ENCODE data around the gene ERCC6L.
A peak's percentile ranks its signal among the peaks of the same experiment; 100 is the strongest.

ERCC6L gene

DNA sequence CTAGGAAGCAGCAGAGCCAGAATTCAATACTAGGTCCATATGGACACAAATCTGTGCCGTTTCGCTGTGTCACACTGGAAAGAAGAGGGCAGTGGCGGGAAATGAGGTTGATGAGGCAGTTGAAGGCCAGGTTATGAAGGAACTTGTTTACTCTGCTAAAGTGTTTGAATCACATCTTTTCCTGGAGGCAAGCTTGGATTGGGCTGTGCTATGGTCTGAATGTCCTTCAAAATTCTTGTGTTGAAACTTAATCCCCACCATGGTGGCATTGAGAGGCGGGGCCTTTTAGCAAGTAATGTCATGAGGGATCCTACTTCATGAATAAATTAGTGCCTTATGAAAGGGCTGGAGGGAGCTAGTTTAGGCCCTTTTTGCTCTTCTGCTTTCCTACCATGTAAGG is 2.1 kb upstream of the ERCC6L start:
- H3K36me3 ChIP-seq (ENCODE audit: control insufficient read depth, low read length) = peaks cover 6% of the 10 kb centered on the region
- H3K4me3 ChIP-seq (ENCODE audit: low read length) = no peak overlapping the region
- peaks cover 8% of the 10 kb centered on the region for H3K4me1 ChIP-seq (ENCODE audit: control insufficient read depth, low read length)
- no peaks in the 10 kb centered on the region for H3K9me3 ChIP-seq (ENCODE audit: control insufficient read depth, insufficient read depth, low read length)
- H3K27me3 ChIP-seq (ENCODE audit: control insufficient read depth, low read length) = no peaks in the 10 kb centered on the region
- no peaks in the 10 kb centered on the region for H4K20me1 ChIP-seq (ENCODE audit: control insufficient read depth, insufficient read depth, low read depth, low read length)
- H3K4me2 ChIP-seq (ENCODE audit: low read length) = no peak overlapping the region
- no peaks in the 10 kb centered on the region for H3K9me2 ChIP-seq (replicated peaks; ENCODE audit: control insufficient read depth, low read length)
- no peak overlapping the region for H3K27ac ChIP-seq (ENCODE audit: low read depth, low read length)
- TF ChIP-seq, protein P1, sequence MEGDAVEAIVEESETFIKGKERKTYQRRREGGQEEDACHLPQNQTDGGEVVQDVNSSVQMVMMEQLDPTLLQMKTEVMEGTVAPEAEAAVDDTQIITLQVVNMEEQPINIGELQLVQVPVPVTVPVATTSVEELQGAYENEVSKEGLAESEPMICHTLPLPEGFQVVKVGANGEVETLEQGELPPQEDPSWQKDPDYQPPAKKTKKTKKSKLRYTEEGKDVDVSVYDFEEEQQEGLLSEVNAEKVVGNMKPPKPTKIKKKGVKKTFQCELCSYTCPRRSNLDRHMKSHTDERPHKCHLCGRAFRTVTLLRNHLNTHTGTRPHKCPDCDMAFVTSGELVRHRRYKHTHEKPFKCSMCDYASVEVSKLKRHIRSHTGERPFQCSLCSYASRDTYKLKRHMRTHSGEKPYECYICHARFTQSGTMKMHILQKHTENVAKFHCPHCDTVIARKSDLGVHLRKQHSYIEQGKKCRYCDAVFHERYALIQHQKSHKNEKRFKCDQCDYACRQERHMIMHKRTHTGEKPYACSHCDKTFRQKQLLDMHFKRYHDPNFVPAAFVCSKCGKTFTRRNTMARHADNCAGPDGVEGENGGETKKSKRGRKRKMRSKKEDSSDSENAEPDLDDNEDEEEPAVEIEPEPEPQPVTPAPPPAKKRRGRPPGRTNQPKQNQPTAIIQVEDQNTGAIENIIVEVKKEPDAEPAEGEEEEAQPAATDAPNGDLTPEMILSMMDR (IDR thresholded peaks at IDR 0.05; ENCODE audit: low read depth, low read length, poor library complexity, severe bottlenecking) = no peak
- no peak for TF ChIP-seq EZH2phosphoT487 (IDR thresholded peaks at IDR 0.05; ENCODE audit: borderline replicate concordance, low read length)
- no peaks in the 10 kb centered on the region for H3F3A ChIP-seq (ENCODE audit: control insufficient read depth, insufficient read depth)
- peaks cover 26% of the 10 kb centered on the region for H3K79me2 ChIP-seq (ENCODE audit: control insufficient read depth, low read length)

DNA sequence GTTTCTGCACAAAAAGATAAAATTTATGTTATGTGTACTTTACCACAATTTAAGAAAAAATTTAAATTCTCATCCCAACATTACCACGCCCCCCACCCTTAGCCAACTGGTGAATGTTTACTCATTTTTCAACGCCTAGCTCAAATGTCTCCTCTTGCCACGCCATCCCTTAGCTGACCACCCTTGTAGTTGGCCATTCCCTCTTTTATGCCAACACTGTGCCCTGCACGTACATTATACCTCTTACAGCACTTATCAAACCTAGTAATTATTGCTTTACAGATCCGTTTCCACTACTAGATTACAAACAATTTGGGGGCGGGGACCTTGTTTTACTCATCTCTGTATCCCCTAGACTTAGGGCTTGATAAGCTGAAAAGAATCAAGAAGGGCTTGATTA is 644 bp downstream of the ERCC6L start:
- Histone ChIP-seq H3K27ac (ENCODE audit: low read depth, low read length) (no peak overlapping the region), H3K4me3 (ENCODE audit: low read length) (peak overlapping the region; percentile 86), H3K36me3 (ENCODE audit: control insufficient read depth, low read length) (peaks cover 10% of the 10 kb centered on the region), H3K9me2 (replicated peaks; ENCODE audit: control insufficient read depth, low read length) (no peaks in the 10 kb centered on the region), H3K27me3 (ENCODE audit: control insufficient read depth, low read length) (no peaks in the 10 kb centered on the region), H3K4me2 (ENCODE audit: low read length) (peak overlapping the region; percentile 83), H3K4me1 (ENCODE audit: control insufficient read depth, low read length) (peaks cover 8% of the 10 kb centered on the region), H3F3A (ENCODE audit: control insufficient read depth, insufficient read depth) (no peaks in the 10 kb centered on the region), H4K20me1 (ENCODE audit: control insufficient read depth, insufficient read depth, low read depth, low read length) (no peaks in the 10 kb centered on the region), H3K9me3 (ENCODE audit: control insufficient read depth, insufficient read depth, low read length) (no peaks in the 10 kb centered on the region), H3K79me2 (ENCODE audit: control insufficient read depth, low read length) (peaks cover 49% of the 10 kb centered on the region)
- no peak for TF ChIP-seq EZH2phosphoT487 (IDR thresholded peaks at IDR 0.05; ENCODE audit: borderline replicate concordance, low read length)
- TF ChIP-seq, protein P1 (IDR thresholded peaks at IDR 0.05; ENCODE audit: low read depth, low read length, poor library complexity, severe bottlenecking) = no peak

DNA sequence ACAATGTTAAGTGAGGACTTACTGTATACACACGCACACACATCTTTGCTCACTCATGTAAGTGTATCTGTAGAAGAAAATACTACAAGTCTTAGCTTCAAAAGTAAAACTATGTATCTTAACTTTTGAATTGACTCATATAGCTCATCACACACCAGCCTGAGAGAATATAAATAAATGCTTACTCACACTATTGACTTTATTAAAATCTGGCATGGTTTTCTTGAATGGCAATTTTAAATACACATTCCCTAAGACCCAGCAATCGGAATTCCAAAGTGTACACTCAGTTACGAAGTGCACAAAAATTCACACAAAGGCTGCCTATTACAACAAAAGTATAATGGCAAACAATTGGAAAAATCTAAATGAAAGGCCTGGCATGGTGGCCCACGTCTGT is 2.0 kb downstream of the ERCC6L start:
- Histone ChIP-seq H3K4me3 (ENCODE audit: low read length) (no peak overlapping the region), H4K20me1 (ENCODE audit: control insufficient read depth, insufficient read depth, low read depth, low read length) (no peaks in the 10 kb centered on the region), H3K27ac (ENCODE audit: low read depth, low read length) (no peak overlapping the region), H3K79me2 (ENCODE audit: control insufficient read depth, low read length) (peaks cover 58% of the 10 kb centered on the region), H3K4me1 (ENCODE audit: control insufficient read depth, low read length) (peaks cover 8% of the 10 kb centered on the region), H3K4me2 (ENCODE audit: low read length) (no peak overlapping the region), H3K9me3 (ENCODE audit: control insufficient read depth, insufficient read depth, low read length) (no peaks in the 10 kb centered on the region), H3K36me3 (ENCODE audit: control insufficient read depth, low read length) (peaks cover 14% of the 10 kb centered on the region), H3K27me3 (ENCODE audit: control insufficient read depth, low read length) (no peaks in the 10 kb centered on the region), H3K9me2 (replicated peaks; ENCODE audit: control insufficient read depth, low read length) (no peaks in the 10 kb centered on the region), H3F3A (ENCODE audit: control insufficient read depth, insufficient read depth) (no peaks in the 10 kb centered on the region)
- TF ChIP-seq, protein P1 (IDR thresholded peaks at IDR 0.05; ENCODE audit: low read depth, low read length, poor library complexity, severe bottlenecking) = no peak
- TF ChIP-seq EZH2phosphoT487 (IDR thresholded peaks at IDR 0.05; ENCODE audit: borderline replicate concordance, low read length) = no peak

Data from DOHH2 (cell line).